IPS-20b (cell line): Measurements from ENCODE around the gene SRPRB.

Source experiments
- H3K27ac ChIP-seq: one replicate; pipeline ENCODE4 v1.5.1; 2013; ENCODE audit warnings: low read length
- H3K27me3 ChIP-seq: 2 replicates; pipeline ENCODE4 v1.6.1; 2013; ENCODE audit warnings: mild to moderate bottlenecking, low read length, inconsistent platforms; ENCODE audit not compliant: insufficient read depth
- H3K36me3 ChIP-seq: 2 replicates; pipeline ENCODE4 v1.6.1; 2013; ENCODE audit warnings: low read depth, mild to moderate bottlenecking, inconsistent platforms, low read length, moderate library complexity; ENCODE audit not compliant: insufficient read depth
- H3K4me1 ChIP-seq: 2 replicates; pipeline ENCODE4 v1.6.1; 2013; ENCODE audit warnings: mild to moderate bottlenecking, control low read depth, inconsistent platforms, low read length, moderate library complexity; ENCODE audit not compliant: insufficient read depth
- H3K4me3 ChIP-seq: 2 replicates; pipeline ENCODE4 v1.5.1; 2013; ENCODE audit warnings: mild to moderate bottlenecking, low read length, inconsistent platforms
- H3K9ac ChIP-seq: 2 replicates; pipeline ENCODE4 v1.6.1; 2013; ENCODE audit warnings: low read depth, mild to moderate bottlenecking, inconsistent platforms, low read length, moderate library complexity
- H3K9me3 ChIP-seq: 2 replicates; pipeline ENCODE4 v1.6.1; 2013; ENCODE audit warnings: mild to moderate bottlenecking, low read depth, low read length, inconsistent platforms; ENCODE audit not compliant: insufficient read depth

Gene SRPRB, protein sequence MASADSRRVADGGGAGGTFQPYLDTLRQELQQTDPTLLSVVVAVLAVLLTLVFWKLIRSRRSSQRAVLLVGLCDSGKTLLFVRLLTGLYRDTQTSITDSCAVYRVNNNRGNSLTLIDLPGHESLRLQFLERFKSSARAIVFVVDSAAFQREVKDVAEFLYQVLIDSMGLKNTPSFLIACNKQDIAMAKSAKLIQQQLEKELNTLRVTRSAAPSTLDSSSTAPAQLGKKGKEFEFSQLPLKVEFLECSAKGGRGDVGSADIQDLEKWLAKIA

DNA sequence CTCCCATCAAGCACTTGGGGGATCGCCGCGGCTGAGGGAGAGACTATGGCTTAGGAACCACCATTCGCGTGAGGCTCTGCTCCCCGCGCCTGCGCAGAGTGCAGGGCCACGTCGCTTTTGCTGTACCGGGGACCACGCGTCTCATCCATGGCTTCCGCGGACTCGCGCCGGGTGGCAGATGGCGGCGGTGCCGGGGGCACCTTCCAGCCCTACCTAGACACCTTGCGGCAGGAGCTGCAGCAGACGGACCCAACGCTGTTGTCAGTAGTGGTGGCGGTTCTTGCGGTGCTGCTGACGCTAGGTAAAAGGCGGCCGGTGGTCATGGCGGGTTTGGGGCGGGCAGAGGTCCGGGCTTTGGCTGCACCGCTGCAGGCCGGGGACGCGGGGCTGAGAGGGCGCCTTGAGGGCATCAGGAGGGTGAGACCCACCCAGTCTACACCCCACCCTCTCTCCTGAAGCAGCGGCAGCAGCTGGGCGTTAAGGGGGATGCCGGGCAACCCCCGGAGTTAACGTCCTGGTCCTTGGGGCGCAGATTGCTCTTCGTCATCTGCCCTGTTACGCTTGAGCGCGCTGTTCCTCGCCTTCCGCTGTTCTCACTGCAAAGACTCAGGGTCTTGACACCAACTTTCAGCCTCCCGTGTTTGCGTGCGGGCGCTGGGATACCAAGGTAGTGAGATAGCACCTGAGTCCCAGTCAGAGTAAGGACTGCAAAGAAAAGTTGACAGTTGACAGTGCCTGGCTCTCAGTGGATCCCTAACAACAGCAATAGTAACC lies at the start of gene SRPRB:
Gene SRPRB (plus strand): TSS at position 114 of the 774 bp plus-strand sequence. CDS start 34 bp downstream, at position 148.
- H3K27ac ChIP-seq: no peak within 1 kb of the TSS
- no peaks in the 10 kb centered on the region for H3K4me1 ChIP-seq
- H3K27me3 ChIP-seq: no peaks in the 10 kb centered on the region
- H3K36me3 ChIP-seq: peaks cover 30% of the 10 kb centered on the region
- H3K9ac ChIP-seq: peak within 1 kb of the TSS; percentile 79
- no peaks in the 10 kb centered on the region for H3K9me3 ChIP-seq
- peak within 1 kb of the TSS; percentile 90 for H3K4me3 ChIP-seq

- Histone ChIP-seq H3K9ac (no peak overlapping the region), H3K27ac (no peak overlapping the region), H3K4me1 (peaks cover 5% of the 10 kb centered on the region; the same call in 1 of the 2 replicates), H3K9me3 (no peaks in the 10 kb centered on the region), H3K36me3 (no peaks in the 10 kb centered on the region), H3K4me3 (no peak overlapping the region), H3K27me3 (no peaks in the 10 kb centered on the region)
Observed at GRCh38 chr3:133756716-133757694, 48.6 kb upstream of the SRPRB start.

DNA sequence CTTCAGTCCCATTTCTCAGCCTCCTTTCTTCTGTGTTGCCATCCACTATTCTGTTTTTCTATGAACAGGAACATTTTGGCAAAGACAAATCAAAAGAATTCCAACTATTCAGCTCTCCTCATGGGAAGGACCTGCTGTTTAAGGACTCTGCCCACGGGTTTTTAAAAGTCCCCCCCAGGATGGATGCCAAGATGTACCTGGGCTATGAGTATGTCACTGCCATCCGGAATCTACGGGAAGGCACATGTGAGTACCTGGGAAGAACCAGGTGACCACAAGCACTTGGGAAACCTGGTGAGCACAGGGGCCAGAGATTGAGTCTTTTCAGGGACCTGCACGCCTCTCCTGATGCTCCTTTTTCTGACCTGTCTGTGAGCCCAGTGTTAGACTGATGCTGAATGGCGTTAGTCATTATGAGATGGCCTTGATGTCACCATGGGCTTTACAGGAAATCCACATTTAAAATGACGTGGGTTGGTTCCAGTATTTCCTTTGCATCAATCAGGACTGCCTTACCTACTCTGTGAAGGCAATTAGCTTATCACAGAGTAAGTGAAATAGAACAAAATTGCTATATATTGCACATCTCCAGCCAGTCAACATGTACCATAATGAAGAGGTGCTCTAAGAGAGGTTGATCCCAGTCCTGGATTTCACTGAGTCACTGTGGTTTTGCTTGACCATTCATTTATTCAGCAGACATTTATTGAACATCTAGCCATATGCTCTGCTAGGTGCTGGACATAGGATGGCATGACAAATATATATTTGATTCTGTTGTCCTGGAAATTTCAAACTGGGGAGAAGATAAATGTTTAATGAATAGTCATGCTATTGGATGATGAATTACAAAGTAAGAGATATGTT lies 47.7 kb upstream of the SRPRB start:
- Histone ChIP-seq H3K9me3 (no peaks in the 10 kb centered on the region), H3K27me3 (no peaks in the 10 kb centered on the region), H3K4me3 (no peak overlapping the region), H3K4me1 (peaks cover 5% of the 10 kb centered on the region; the same call in 1 of the 2 replicates), H3K9ac (no peak overlapping the region), H3K27ac (no peak overlapping the region), H3K36me3 (no peaks in the 10 kb centered on the region)

- no peaks in the 10 kb centered on the region for H3K36me3 ChIP-seq
- H3K27me3 ChIP-seq: no peaks in the 10 kb centered on the region
- H3K4me1 ChIP-seq: peaks cover 5% of the 10 kb centered on the region; the same call in 1 of the 2 replicates
- no peak overlapping the region for H3K9ac ChIP-seq
- H3K4me3 ChIP-seq: no peak overlapping the region
- no peaks in the 10 kb centered on the region for H3K9me3 ChIP-seq
- H3K27ac ChIP-seq: no peak overlapping the region
Observed at GRCh38 chr3:133758568-133758928, 47.1 kb upstream of the SRPRB start.

- H3K36me3 ChIP-seq: no peaks in the 10 kb centered on the region
- peaks cover 5% of the 10 kb centered on the region; the same call in 1 of the 2 replicates for H3K4me1 ChIP-seq
- H3K9ac ChIP-seq: no peak overlapping the region
- H3K27ac ChIP-seq: no peak overlapping the region
- H3K27me3 ChIP-seq: no peaks in the 10 kb centered on the region
- no peak overlapping the region for H3K4me3 ChIP-seq
- no peaks in the 10 kb centered on the region for H3K9me3 ChIP-seq
Observed at GRCh38 chr3:133758964-133759739, 46.5 kb upstream of the SRPRB start.

- no peak overlapping the region for H3K27ac ChIP-seq
- H3K27me3 ChIP-seq: no peaks in the 10 kb centered on the region
- H3K4me1 ChIP-seq: peaks cover 5% of the 10 kb centered on the region; the same call in 1 of the 2 replicates
- no peaks in the 10 kb centered on the region for H3K36me3 ChIP-seq
- H3K9ac ChIP-seq: no peak overlapping the region
- H3K9me3 ChIP-seq: no peaks in the 10 kb centered on the region
- no peak overlapping the region for H3K4me3 ChIP-seq
Observed at GRCh38 chr3:133759740-133760305, 45.8 kb upstream of the SRPRB start.

DNA sequence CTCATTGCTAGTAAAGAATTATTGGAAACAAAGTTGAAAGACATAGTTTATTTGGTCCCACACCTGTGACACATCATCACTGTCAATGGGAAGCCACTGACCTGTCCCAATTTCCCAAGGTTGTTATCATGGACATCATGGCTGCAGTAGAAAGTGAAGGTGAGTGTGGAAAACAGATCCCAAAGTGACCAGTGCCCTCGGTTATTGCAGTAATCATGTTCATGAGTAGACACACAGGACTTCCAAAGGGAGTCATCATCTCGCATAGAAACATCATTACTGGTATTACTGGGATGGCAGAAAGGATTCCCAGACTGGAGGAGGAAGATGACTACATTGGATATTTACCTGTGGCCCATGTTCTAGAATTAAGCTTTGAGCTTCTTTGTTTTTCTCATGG lies 44.7 kb upstream of the SRPRB start:
- Histone ChIP-seq H3K27me3 (no peaks in the 10 kb centered on the region), H3K27ac (no peak overlapping the region)

GRCh38 chr3:133761605-133762484 lies 43.8 kb upstream of the SRPRB start:
- Histone ChIP-seq H3K9me3 (no peaks in the 10 kb centered on the region), H3K4me1 (peaks cover 5% of the 10 kb centered on the region; the same call in 1 of the 2 replicates), H3K4me3 (no peak overlapping the region), H3K27me3 (no peaks in the 10 kb centered on the region), H3K9ac (no peak overlapping the region), H3K27ac (no peak overlapping the region), H3K36me3 (no peaks in the 10 kb centered on the region)

More for the DNA sequence above, 44.7 kb upstream of the SRPRB start:
- peaks cover 5% of the 10 kb centered on the region; the same call in 1 of the 2 replicates for H3K4me1 ChIP-seq
- no peak overlapping the region for H3K9ac ChIP-seq
- no peak overlapping the region for H3K4me3 ChIP-seq
- no peaks in the 10 kb centered on the region for H3K9me3 ChIP-seq
- H3K36me3 ChIP-seq: no peaks in the 10 kb centered on the region

- Histone ChIP-seq H3K27ac (no peak overlapping the region), H3K9me3 (no peaks in the 10 kb centered on the region), H3K36me3 (no peaks in the 10 kb centered on the region), H3K9ac (no peak overlapping the region), H3K4me3 (no peak overlapping the region), H3K4me1 (peaks cover 5% of the 10 kb centered on the region; the same call in 1 of the 2 replicates), H3K27me3 (no peaks in the 10 kb centered on the region)
Observed at GRCh38 chr3:133762539-133762938, 43.1 kb upstream of the SRPRB start.
